ENCODE results near the gene CBR1. TPM values are rescaled to one million over a fixed set of nuclear protein-coding genes. Genes with fewer than 3 reads are reported as not detected.

The CBR1 gene
- total and polyA plus RNA-seq, 8 donors: 20.7 to 83.4 (median 30.1) TPM

DNA sequence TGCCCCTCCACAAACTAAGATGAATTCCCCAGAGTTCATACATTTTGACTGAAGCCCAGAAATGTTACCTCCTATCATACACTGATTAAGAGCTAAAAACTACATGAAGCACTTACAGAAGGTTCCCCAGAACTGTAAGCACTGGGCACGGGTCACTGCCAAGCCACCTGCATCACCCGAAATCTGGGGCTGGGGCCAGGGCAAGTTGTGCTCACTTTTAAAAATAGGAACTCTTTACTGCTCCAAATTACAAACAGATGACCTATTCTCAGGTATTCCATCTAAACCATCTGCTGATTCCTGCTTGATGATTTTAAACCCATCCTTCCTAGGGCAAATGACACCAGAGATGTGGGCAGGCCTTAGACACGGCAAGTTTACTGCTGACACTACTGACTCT lies 14.3 kb upstream of the CBR1 start:
- ATAC-seq (no peak), DNase-seq (no peak)
- TF ChIP-seq, protein P1, sequence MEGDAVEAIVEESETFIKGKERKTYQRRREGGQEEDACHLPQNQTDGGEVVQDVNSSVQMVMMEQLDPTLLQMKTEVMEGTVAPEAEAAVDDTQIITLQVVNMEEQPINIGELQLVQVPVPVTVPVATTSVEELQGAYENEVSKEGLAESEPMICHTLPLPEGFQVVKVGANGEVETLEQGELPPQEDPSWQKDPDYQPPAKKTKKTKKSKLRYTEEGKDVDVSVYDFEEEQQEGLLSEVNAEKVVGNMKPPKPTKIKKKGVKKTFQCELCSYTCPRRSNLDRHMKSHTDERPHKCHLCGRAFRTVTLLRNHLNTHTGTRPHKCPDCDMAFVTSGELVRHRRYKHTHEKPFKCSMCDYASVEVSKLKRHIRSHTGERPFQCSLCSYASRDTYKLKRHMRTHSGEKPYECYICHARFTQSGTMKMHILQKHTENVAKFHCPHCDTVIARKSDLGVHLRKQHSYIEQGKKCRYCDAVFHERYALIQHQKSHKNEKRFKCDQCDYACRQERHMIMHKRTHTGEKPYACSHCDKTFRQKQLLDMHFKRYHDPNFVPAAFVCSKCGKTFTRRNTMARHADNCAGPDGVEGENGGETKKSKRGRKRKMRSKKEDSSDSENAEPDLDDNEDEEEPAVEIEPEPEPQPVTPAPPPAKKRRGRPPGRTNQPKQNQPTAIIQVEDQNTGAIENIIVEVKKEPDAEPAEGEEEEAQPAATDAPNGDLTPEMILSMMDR (IDR thresholded peaks at IDR 0.05): no peak
- H3K4me1 ChIP-seq: peaks cover 5 to 22% of the 10 kb centered on the region in 2 donors
- intact Hi-C loops (cut with DNase I): no loop called here
- no peak overlapping the region for H3K4me3 ChIP-seq
- H3K27me3 ChIP-seq: no peaks in the 10 kb centered on the region
- H3K9me3 ChIP-seq: no peaks in the 10 kb centered on the region
- no peak overlapping the region for H3K27ac ChIP-seq
- H3K36me3 ChIP-seq: peaks cover 8 to 76% of the 10 kb centered on the region in 2 donors

DNA sequence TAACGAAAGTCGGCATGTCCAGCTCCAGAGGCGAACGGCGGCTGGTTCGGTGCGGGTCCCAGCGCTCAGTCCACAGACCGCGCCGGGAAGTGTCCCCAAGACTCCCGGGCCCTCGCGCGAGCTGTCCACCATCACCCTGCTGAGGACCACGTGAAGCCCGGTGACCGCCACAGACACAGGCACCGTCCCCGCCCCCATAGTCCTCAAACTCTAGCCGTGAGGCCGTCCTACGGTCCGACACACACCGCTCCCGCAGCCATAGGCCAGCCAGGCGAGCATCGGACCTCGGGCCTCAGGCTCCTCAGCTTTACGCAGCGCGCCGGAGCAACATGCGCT lies 10.0 kb upstream of the CBR1 start:
- H3K27me3 ChIP-seq: no peaks in the 10 kb centered on the region

DNA sequence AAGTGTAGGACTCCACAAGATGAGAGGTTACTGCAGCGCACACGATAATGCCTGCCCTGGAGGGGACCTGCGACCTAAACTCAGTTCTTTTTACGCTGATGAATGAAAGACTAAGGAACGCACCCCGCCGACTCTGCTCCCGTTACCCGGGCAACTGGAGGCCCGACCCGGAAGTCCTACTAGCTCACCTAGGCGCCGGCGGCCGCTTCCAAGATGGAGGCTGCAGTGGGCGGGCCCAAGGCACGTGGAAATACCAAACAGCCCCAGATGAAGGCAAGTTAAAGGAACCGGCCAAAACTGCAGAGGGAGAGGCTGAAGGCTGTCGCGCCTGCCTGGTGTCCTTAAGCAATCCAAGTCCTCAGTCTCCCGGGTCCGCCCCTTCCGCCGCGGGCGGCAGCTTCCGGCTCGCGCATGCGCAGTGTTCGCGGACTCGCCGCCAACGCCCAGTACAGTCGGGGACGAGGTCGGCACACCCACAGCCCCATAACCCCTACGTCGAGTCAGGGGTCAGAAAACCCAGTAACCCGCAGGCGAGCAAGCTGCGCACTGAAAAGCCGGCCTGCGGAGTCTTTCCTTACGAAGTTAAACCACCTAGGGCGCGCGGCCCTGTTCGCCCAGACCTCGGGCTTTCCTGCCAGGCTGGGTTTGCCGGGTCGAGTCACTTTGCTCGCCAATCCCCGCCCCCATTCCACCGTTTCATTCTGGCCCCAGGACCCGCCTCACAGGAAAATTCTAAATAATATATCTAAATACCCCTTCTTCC lies 9.5 kb upstream of the CBR1 start, which contains the start of gene SETD4:
Gene SETD4 (minus strand): TSS at position 368 of the 763 bp plus-strand sequence. CDS start 1,638 bp downstream, outside the sequence.
- Histone ChIP-seq H3K4me1 (peaks cover 5 to 29% of the 10 kb centered on the region in 2 donors), H3K9me3 (no peaks in the 10 kb centered on the region), H3K4me3 (peak within 1 kb of the TSS; percentile 90 to 97), H3K36me3 (peaks cover 8 to 30% of the 10 kb centered on the region in 2 donors), H3K27me3 (no peaks in the 10 kb centered on the region), H3K27ac (peak within 1 kb of the TSS; percentile 87 to 97)
- peak; percentile 96 for ATAC-seq
- peak; percentile 93 to 97 (median 94) for DNase-seq
- intact Hi-C loops (cut with DNase I): no loop called here
- TF ChIP-seq, protein P1 (IDR thresholded peaks at IDR 0.05): no peak

More for the DNA sequence above, 10.0 kb upstream of the CBR1 start:
- ATAC-seq (peak; percentile 70), DNase-seq (peak in 2 of 4 donors; percentile 58 to 85)
- H3K9me3 ChIP-seq: no peaks in the 10 kb centered on the region
- peak overlapping the region; percentile 87 to 97 for H3K27ac ChIP-seq
- H3K4me1 ChIP-seq: peaks cover 5 to 29% of the 10 kb centered on the region in 2 donors
- TF ChIP-seq, protein P1 (IDR thresholded peaks at IDR 0.05): no peak
- intact Hi-C loops (cut with DNase I): no loop called here
- peak overlapping the region; percentile 90 to 97 for H3K4me3 ChIP-seq
- peaks cover 8 to 36% of the 10 kb centered on the region in 2 donors for H3K36me3 ChIP-seq

GRCh38 chr21:36061445-36061844 lies 8.4 kb upstream of the CBR1 start:
- TF ChIP-seq, protein P1 (IDR thresholded peaks at IDR 0.05): no peak

DNA sequence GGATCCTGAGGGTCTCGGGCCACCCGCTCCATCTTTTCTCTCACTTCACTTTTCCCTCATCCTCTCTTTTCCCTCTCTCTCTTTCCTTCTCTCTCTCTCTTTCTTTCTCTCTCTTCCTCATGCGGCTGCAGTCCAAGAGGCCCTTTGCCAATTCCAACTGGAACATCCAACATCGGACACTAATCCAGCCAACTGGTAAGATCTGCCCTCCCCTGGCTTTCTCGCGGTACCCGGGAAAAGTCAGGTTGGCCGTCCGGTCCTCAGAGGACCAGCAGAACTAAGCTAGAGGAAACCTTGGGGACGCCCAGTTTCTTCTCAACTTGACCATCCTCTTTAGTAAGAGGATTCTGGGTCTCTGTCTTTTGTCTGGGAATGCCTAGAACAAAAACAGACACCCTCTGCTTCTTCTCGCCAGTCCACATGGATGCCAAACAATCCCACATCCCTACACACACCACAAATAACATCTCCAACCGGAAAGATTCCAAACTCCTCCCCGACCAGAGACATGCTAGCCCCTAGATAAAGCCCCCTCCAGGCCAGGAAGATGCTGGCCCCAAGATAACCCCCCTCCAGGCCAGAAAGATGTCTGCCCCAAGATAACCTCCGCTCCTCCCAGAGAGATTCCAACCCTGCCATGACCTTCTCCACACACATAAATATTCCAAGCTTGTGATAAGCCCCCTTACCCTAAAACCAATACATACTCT lies 6.3 kb upstream of the CBR1 start:
- intact Hi-C loops (cut with DNase I): no loop called here
- H3K36me3 ChIP-seq: peaks cover 0 to under 1% of the 10 kb centered on the region in 2 donors
- no peak for DNase-seq
- no peaks in the 10 kb centered on the region for H3K9me3 ChIP-seq
- H3K4me1 ChIP-seq: peaks cover 5 to 19% of the 10 kb centered on the region in 2 donors
- no peak for ATAC-seq
- no peak overlapping the region for H3K4me3 ChIP-seq
- TF ChIP-seq, protein P1 (IDR thresholded peaks at IDR 0.05): no peak
- no peaks in the 10 kb centered on the region for H3K27me3 ChIP-seq
- no peak overlapping the region for H3K27ac ChIP-seq

More at GRCh38 chr21:36061445-36061844, 8.4 kb upstream of the CBR1 start:
- Histone ChIP-seq H3K4me3 (no peak overlapping the region), H3K27ac (no peak overlapping the region), H3K4me1 (peaks cover 5 to 29% of the 10 kb centered on the region in 2 donors), H3K36me3 (peaks cover 7 to 19% of the 10 kb centered on the region in 2 donors), H3K27me3 (no peaks in the 10 kb centered on the region), H3K9me3 (no peaks in the 10 kb centered on the region)
- DNase-seq: no peak
- ATAC-seq: no peak
- intact Hi-C loops (cut with DNase I): no loop called here

Data from left lung (tissue), 10 donors.